Measurements from ENCODE around the gene TRIM54.

The TRIM54 gene

DNA sequence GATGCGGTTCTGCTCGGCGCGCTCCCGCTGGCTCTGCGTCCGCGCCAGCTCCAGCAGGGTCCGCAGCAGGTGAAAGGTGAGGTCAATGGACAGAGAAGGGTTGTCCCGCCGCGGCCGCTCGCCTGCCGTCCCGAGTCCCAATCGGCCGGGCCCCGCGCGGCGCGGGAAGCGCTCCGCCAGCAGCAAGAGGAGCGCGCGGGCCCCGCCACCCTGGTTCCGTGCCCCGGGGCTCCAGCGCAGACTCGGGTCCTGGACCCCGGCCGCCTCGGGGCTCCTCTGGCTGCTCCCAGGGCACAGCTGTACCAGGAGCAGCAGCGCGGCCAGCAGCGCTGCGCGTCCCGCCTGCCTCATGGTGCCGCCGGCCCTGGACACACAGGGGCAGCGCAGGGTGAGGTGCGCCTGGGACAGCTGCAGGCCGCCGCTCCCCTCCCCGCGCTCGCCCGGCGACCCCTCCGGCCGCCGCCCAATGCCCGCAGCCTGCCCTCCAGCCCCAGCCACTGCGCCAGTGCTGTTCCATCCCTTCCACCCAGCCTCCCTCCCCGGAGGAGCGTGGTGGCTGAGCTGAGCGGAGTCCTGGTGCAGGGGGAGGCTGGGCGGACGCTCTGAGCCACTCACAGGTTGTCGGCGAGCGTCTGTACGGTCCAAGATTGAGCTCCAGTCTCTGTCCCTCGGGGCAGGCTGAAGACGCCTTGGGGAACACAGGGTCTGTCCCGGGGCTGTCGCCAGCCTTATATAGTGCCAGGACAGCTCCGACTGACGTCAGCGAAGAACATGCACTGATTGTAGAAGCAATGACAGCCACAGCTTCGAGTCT, 25.5 kb downstream of the TRIM54 start:
- H3K4me3 ChIP-seq (ENCODE audit: low read depth, low read length), result no peak overlapping the region
- no peak for TF ChIP-seq CTCF (IDR thresholded peaks at IDR 0.05; ENCODE audit: low read depth, low read length)

GRCh38 chr2:27308359-27308881, 26.2 kb downstream of the TRIM54 start, which contains the start of gene UCN:
Gene UCN, minus strand, starts transcription at chr2:27308445. Its CDS starts 550 bp downstream, at chr2:27307895.
- no peak within 1 kb of the TSS for H3K4me3 ChIP-seq (ENCODE audit: low read depth, low read length)
- TF ChIP-seq CTCF (IDR thresholded peaks at IDR 0.05; ENCODE audit: low read depth, low read length), result no peak

DNA sequence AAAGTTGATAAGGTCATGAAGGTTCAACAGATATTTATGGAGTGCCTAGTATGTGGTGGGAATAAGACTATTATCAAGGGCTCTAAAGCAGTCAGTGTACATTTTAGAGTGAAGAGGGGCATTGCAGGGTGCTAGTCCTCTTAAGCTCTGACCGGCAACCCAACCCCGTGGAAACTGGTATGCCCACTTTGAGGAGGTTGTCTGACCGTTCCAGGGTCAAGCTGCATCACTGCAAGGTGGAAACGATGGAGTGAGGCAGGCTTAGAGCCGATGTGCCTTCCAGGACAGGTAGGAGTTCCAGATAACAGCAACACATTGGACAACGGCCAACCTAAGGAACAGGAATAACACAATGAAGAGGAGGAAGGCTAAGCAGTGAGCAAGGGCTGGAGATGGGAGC, 27.4 kb downstream of the TRIM54 start:
- TF ChIP-seq CTCF (IDR thresholded peaks at IDR 0.05; ENCODE audit: low read depth, low read length), result no peak

GRCh38 chr2:27312152-27312551, 29.9 kb downstream of the TRIM54 start:
- no peak for TF ChIP-seq CTCF (IDR thresholded peaks at IDR 0.05; ENCODE audit: low read depth, low read length)
- no peak overlapping the region for H3K4me3 ChIP-seq (ENCODE audit: low read depth, low read length)

More for the DNA sequence above, 27.4 kb downstream of the TRIM54 start:
- no peak overlapping the region for H3K4me3 ChIP-seq (ENCODE audit: low read depth, low read length)

GRCh38 chr2:27313882-27314645, 31.8 kb downstream of the TRIM54 start:
- no peak overlapping the region for H3K4me3 ChIP-seq (ENCODE audit: low read depth, low read length)
- TF ChIP-seq CTCF (IDR thresholded peaks at IDR 0.05; ENCODE audit: low read depth, low read length), result no peak

DNA sequence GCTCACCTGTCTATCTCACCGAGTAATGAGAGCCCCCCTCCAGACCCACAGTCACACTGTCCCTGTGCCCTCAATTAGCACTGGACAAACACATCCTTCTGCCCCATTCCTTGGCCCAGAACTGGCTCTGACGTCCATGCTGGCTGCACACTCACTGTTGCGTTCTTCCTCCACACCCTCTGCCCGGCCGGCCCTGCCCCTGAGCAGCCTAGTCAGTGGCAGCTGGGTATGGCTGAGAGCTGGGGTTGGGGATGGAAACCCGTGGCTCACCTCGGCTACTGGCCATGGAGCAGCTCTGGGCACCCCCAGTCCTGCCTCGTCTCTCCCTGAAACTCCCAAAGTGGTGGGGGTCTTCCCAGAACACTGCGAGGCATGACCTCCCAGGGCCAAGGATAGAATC, 32.5 kb downstream of the TRIM54 start:
- no peak for TF ChIP-seq CTCF (IDR thresholded peaks at IDR 0.05; ENCODE audit: low read depth, low read length)

GRCh38 chr2:27315122-27315521, 32.9 kb downstream of the TRIM54 start:
- H3K4me3 ChIP-seq (ENCODE audit: low read depth, low read length), result no peak overlapping the region
- TF ChIP-seq CTCF (IDR thresholded peaks at IDR 0.05; ENCODE audit: low read depth, low read length), result no peak

More for the DNA sequence above, 32.5 kb downstream of the TRIM54 start:
- H3K4me3 ChIP-seq (ENCODE audit: low read depth, low read length), result no peak overlapping the region

Measured in WI38 (cell line).